ENCODE measurements around the gene HSPB8.

Gene HSPB8

GRCh38 chr12:119195256-119195655, 16.5 kb downstream of the HSPB8 start:
- Histone ChIP-seq H3K36me3 (ENCODE audit: control insufficient read depth in 1 of 2, insufficient read depth in 2 of 2, low read length in 2 of 2) (peaks cover 17 to 30% of the 10 kb centered on the region in 2 experiments), H2BK120ac (ENCODE audit: insufficient read depth, low read length, poor library complexity) (no peak overlapping the region), H3K4me2 (ENCODE audit: low read length) (no peak overlapping the region), H2AFZ (ENCODE audit: insufficient read depth, low read length, poor library complexity) (no peak overlapping the region), H3K79me1 (ENCODE audit: low read length) (peaks cover 8% of the 10 kb centered on the region), H3K4me3 (ENCODE audit: low read depth, low read length) (no peak overlapping the region), H3K4ac (ENCODE audit: low read depth, low read length) (no peak overlapping the region), H3K27ac (ENCODE audit: low read depth, low read length) (no peak overlapping the region), H3K18ac (ENCODE audit: low read length) (no peak overlapping the region), H3K23ac (ENCODE audit: low read length) (no peak overlapping the region), H3K4me1 (ENCODE audit: control insufficient read depth in 1 of 2, insufficient read depth in 2 of 2, low read length in 2 of 2) (peaks cover 5 to 16% of the 10 kb centered on the region in 2 experiments), H3K79me2 (ENCODE audit: control insufficient read depth, insufficient read depth, low read length, poor library complexity) (no peaks in the 10 kb centered on the region), H3K9ac (ENCODE audit: low read length) (no peak overlapping the region), H4K8ac (ENCODE audit: low read depth, low read length) (no peak overlapping the region), H2BK12ac (ENCODE audit: low read length) (no peak overlapping the region), H3K27me3 (ENCODE audit: insufficient read depth, low read length) (no peaks in the 10 kb centered on the region), H3K9me3 (ENCODE audit: insufficient read depth, low read depth, low read length) (no peaks in the 10 kb centered on the region), H3K14ac (ENCODE audit: low read length) (no peak overlapping the region), H2AK5ac (ENCODE audit: low read length) (no peak overlapping the region), H4K91ac (ENCODE audit: low read depth, low read length) (no peak overlapping the region), H4K12ac (ENCODE audit: low read depth, low read length) (no peak overlapping the region), H2BK5ac (ENCODE audit: low read depth, low read length, poor library complexity) (no peak overlapping the region)
- no peak for DNase-seq
- no CpG with 5 or more reads among the region's 16 CpGs for WGBS (ENCODE audit: extremely low coverage, insufficient coverage, insufficient read length)

GRCh38 chr12:119198440-119198839, 19.7 kb downstream of the HSPB8 start:
- H3K27ac ChIP-seq (ENCODE audit: low read depth, low read length) = no peak overlapping the region
- no peak overlapping the region for H2BK5ac ChIP-seq (ENCODE audit: low read depth, low read length, poor library complexity)
- no peak overlapping the region for H3K4me2 ChIP-seq (ENCODE audit: low read length)
- peaks cover 8% of the 10 kb centered on the region for H3K79me1 ChIP-seq (ENCODE audit: low read length)
- no peak overlapping the region for H3K4ac ChIP-seq (ENCODE audit: low read depth, low read length)
- H3K18ac ChIP-seq (ENCODE audit: low read length) = no peak overlapping the region
- H3K79me2 ChIP-seq (ENCODE audit: control insufficient read depth, insufficient read depth, low read length, poor library complexity) = no peaks in the 10 kb centered on the region
- H4K8ac ChIP-seq (ENCODE audit: low read depth, low read length) = peak overlapping the region; percentile 65
- no peaks in the 10 kb centered on the region for H3K9me3 ChIP-seq (ENCODE audit: insufficient read depth, low read depth, low read length)
- no peak overlapping the region for H2AFZ ChIP-seq (ENCODE audit: insufficient read depth, low read length, poor library complexity)
- WGBS (ENCODE audit: extremely low coverage, insufficient coverage, insufficient read length) = no CpG with 5 or more reads among the region's 2 CpGs
- no peak overlapping the region for H3K23ac ChIP-seq (ENCODE audit: low read length)
- H3K4me1 ChIP-seq (ENCODE audit: control insufficient read depth in 1 of 2, insufficient read depth in 2 of 2, low read length in 2 of 2) = peaks cover 5 to 16% of the 10 kb centered on the region in 2 experiments
- DNase-seq = no peak
- peak overlapping the region; percentile 28 for H4K91ac ChIP-seq (ENCODE audit: low read depth, low read length)
- no peak overlapping the region for H3K9ac ChIP-seq (ENCODE audit: low read length)
- H3K27me3 ChIP-seq (ENCODE audit: insufficient read depth, low read length) = no peaks in the 10 kb centered on the region
- H2AK5ac ChIP-seq (ENCODE audit: low read length) = no peak overlapping the region
- H2BK12ac ChIP-seq (ENCODE audit: low read length) = peak overlapping the region; percentile 66
- no peak overlapping the region for H4K12ac ChIP-seq (ENCODE audit: low read depth, low read length)
- no peak overlapping the region for H3K4me3 ChIP-seq (ENCODE audit: low read depth, low read length)
- H2BK120ac ChIP-seq (ENCODE audit: insufficient read depth, low read length, poor library complexity) = peak overlapping the region; percentile 48
- H3K36me3 ChIP-seq (ENCODE audit: control insufficient read depth in 1 of 2, insufficient read depth in 2 of 2, low read length in 2 of 2) = peaks cover 17 to 18% of the 10 kb centered on the region in 2 experiments
- H3K14ac ChIP-seq (ENCODE audit: low read length) = no peak overlapping the region

- Histone ChIP-seq H3K9me3 (ENCODE audit: insufficient read depth, low read depth, low read length) (no peaks in the 10 kb centered on the region), H3K9ac (ENCODE audit: low read length) (no peak overlapping the region), H3K27me3 (ENCODE audit: insufficient read depth, low read length) (no peaks in the 10 kb centered on the region), H3K14ac (ENCODE audit: low read length) (no peak overlapping the region), H3K27ac (ENCODE audit: low read depth, low read length) (no peak overlapping the region), H4K8ac (ENCODE audit: low read depth, low read length) (no peak overlapping the region), H3K4me1 (ENCODE audit: control insufficient read depth in 1 of 2, insufficient read depth in 2 of 2, low read length in 2 of 2) (peaks cover 5 to 21% of the 10 kb centered on the region in 2 experiments), H3K4me2 (ENCODE audit: low read length) (no peak overlapping the region), H2BK120ac (ENCODE audit: insufficient read depth, low read length, poor library complexity) (no peak overlapping the region), H3K79me1 (ENCODE audit: low read length) (peaks cover 8% of the 10 kb centered on the region), H3K18ac (ENCODE audit: low read length) (no peak overlapping the region), H3K4ac (ENCODE audit: low read depth, low read length) (no peak overlapping the region), H4K91ac (ENCODE audit: low read depth, low read length) (no peak overlapping the region), H2AFZ (ENCODE audit: insufficient read depth, low read length, poor library complexity) (no peak overlapping the region), H3K4me3 (ENCODE audit: low read depth, low read length) (no peak overlapping the region), H4K12ac (ENCODE audit: low read depth, low read length) (no peak overlapping the region), H2BK12ac (ENCODE audit: low read length) (no peak overlapping the region), H3K23ac (ENCODE audit: low read length) (no peak overlapping the region), H2BK5ac (ENCODE audit: low read depth, low read length, poor library complexity) (no peak overlapping the region), H3K79me2 (ENCODE audit: control insufficient read depth, insufficient read depth, low read length, poor library complexity) (no peaks in the 10 kb centered on the region), H3K36me3 (ENCODE audit: control insufficient read depth in 1 of 2, insufficient read depth in 2 of 2, low read length in 2 of 2) (peaks cover 2% of the 10 kb centered on the region in 2 experiments), H2AK5ac (ENCODE audit: low read length) (no peak overlapping the region)
- WGBS (ENCODE audit: extremely low coverage, insufficient coverage, insufficient read length) = no CpG with 5 or more reads among the region's 4 CpGs
- no peak for DNase-seq
These were observed 21.9 kb downstream of the HSPB8 start for GRCh38 chr12:119200601-119201000.

- no peaks in the 10 kb centered on the region for H3K36me3 ChIP-seq (ENCODE audit: control insufficient read depth in 1 of 2, insufficient read depth in 2 of 2, low read length in 2 of 2)
- no peak overlapping the region for H3K18ac ChIP-seq (ENCODE audit: low read length)
- no peak overlapping the region for H2AK5ac ChIP-seq (ENCODE audit: low read length)
- H3K9me3 ChIP-seq (ENCODE audit: insufficient read depth, low read depth, low read length) = no peaks in the 10 kb centered on the region
- peak overlapping the region; percentile 45 for H4K91ac ChIP-seq (ENCODE audit: low read depth, low read length)
- no peak overlapping the region for H3K14ac ChIP-seq (ENCODE audit: low read length)
- no peak overlapping the region for H3K27ac ChIP-seq (ENCODE audit: low read depth, low read length)
- H3K27me3 ChIP-seq (ENCODE audit: insufficient read depth, low read length) = no peaks in the 10 kb centered on the region
- H2AFZ ChIP-seq (ENCODE audit: insufficient read depth, low read length, poor library complexity) = no peak overlapping the region
- WGBS (ENCODE audit: extremely low coverage, insufficient coverage, insufficient read length) = no CpG with 5 or more reads among the region's 9 CpGs
- H2BK120ac ChIP-seq (ENCODE audit: insufficient read depth, low read length, poor library complexity) = no peak overlapping the region
- H3K9ac ChIP-seq (ENCODE audit: low read length) = no peak overlapping the region
- H3K79me1 ChIP-seq (ENCODE audit: low read length) = peaks cover 8% of the 10 kb centered on the region
- H3K23ac ChIP-seq (ENCODE audit: low read length) = no peak overlapping the region
- H2BK5ac ChIP-seq (ENCODE audit: low read depth, low read length, poor library complexity) = no peak overlapping the region
- no peak overlapping the region for H3K4me2 ChIP-seq (ENCODE audit: low read length)
- DNase-seq = no peak
- no peak overlapping the region for H3K4me3 ChIP-seq (ENCODE audit: low read depth, low read length)
- H3K4me1 ChIP-seq (ENCODE audit: control insufficient read depth in 1 of 2, insufficient read depth in 2 of 2, low read length in 2 of 2) = peaks cover 5 to 21% of the 10 kb centered on the region in 2 experiments
- H3K79me2 ChIP-seq (ENCODE audit: control insufficient read depth, insufficient read depth, low read length, poor library complexity) = no peaks in the 10 kb centered on the region
- H4K8ac ChIP-seq (ENCODE audit: low read depth, low read length) = no peak overlapping the region
- peak overlapping the region; percentile 2 for H2BK12ac ChIP-seq (ENCODE audit: low read length)
- no peak overlapping the region for H4K12ac ChIP-seq (ENCODE audit: low read depth, low read length)
- no peak overlapping the region for H3K4ac ChIP-seq (ENCODE audit: low read depth, low read length)
These were observed 23.2 kb downstream of the HSPB8 start for GRCh38 chr12:119201789-119202543.
